HepG2 (cell line): ENCODE results near the gene NTM.

Source experiments
- ASH2L ChIP-seq: fragments of 300-600, 200-600 bp; sonication (generic); IDR thresholded peaks from 2 replicates; pipeline ENCODE4 v1.7.0; 2017; ENCODE audit warnings: low read depth, mild to moderate bottlenecking, moderate library complexity, mixed read lengths, low read length; ENCODE audit not compliant: insufficient read length
- CTCF ChIP-seq: sonication (generic); formaldehyde crosslinking; IDR thresholded peaks from 2 replicates; pipeline ENCODE4 v1.5.0; 2020; ENCODE audit warnings: mild to moderate bottlenecking, missing genetic modification reagents, moderate library complexity
- ETV6 ChIP-seq: sonication (generic); formaldehyde crosslinking; conservative IDR thresholded peaks from 2 replicates; pipeline ENCODE4 v1.4.0; 2020; ENCODE audit warnings: missing genetic modification reagents
- EZH2 ChIP-seq: conservative IDR thresholded peaks from 2 replicates; pipeline ENCODE4 v1.6.1; 2012; ENCODE audit warnings: mild to moderate bottlenecking, low read depth, low read length, moderate library complexity
- FOXK1 ChIP-seq: sonication (generic); formaldehyde crosslinking; IDR thresholded peaks from 2 replicates; pipeline ENCODE4 v1.4.0; 2020; ENCODE audit warnings: low read depth, missing genetic modification reagents, borderline replicate concordance
- HOXA5 ChIP-seq: sonication (generic); formaldehyde crosslinking; IDR thresholded peaks from 2 replicates; pipeline ENCODE4 v1.4.0; 2020; ENCODE audit warnings: missing genetic modification reagents
- PCBP1 ChIP-seq: fragments of 200-400 bp; formaldehyde crosslinking; IDR thresholded peaks from 2 replicates; pipeline ENCODE4 v1.6.1; 2017; ENCODE audit warnings: mild to moderate bottlenecking, low read depth, low read length, borderline replicate concordance
- POLR2A ChIP-seq, 2 experiments: IDR thresholded peaks; 2 replicates each; pipeline ENCODE4 v1.6.1; 2011; ENCODE audit warnings: low read depth in 2 of 2, low read length in 2 of 2, mild to moderate bottlenecking in 1 of 2, moderate library complexity in 1 of 2; ENCODE audit not compliant: insufficient read depth in 1 of 2
- ZBTB7A ChIP-seq: sonication (generic); formaldehyde crosslinking; IDR thresholded peaks from 2 replicates; pipeline ENCODE4 v1.8.0; 2022; ENCODE audit warnings: mild to moderate bottlenecking, missing genetic modification reagents
- ZKSCAN8 ChIP-seq: IDR thresholded peaks from 2 replicates; pipeline ENCODE4 v1.6.1; 2016; ENCODE audit warnings: borderline replicate concordance, missing genetic modification reagents, missing compliant biosample characterization
- ZNF749 ChIP-seq: sonication (generic); formaldehyde crosslinking; IDR thresholded peaks from 2 replicates; pipeline ENCODE4 v1.8.0; 2022; ENCODE audit warnings: mild to moderate bottlenecking, missing genetic modification reagents, moderate library complexity, borderline replicate concordance
- ZNF790 ChIP-seq: sonication (generic); formaldehyde crosslinking; IDR thresholded peaks from 2 replicates; pipeline ENCODE4 v1.8.0; 2022; ENCODE audit warnings: missing genetic modification reagents, mild to moderate bottlenecking, borderline replicate concordance

GRCh38 chr11:131370090-131370751, at the start of gene NTM:
- TF ChIP-seq ZNF749 (CRISPR knock-in tag) (no peak), HOXA5 (no peak), ZBTB7A (no peak), EZH2 (no peak), ETV6 (CRISPR knock-in tag) (no peak), CTCF (CRISPR knock-in tag) (no peak), PCBP1 (no peak), FOXK1 (no peak), POLR2A (IDR thresholded peaks at IDR 0.05; ENCODE audit: insufficient read depth in 1 of 2, low read depth in 2 of 2, low read length in 2 of 2) (no peak), ZKSCAN8 (CRISPR knock-in tag) (no peak), ZNF790 (CRISPR knock-in tag) (no peak), ASH2L (no peak)
